GM10248 (cell line): ENCODE results near the gene HIVEP1.

Experiments used
- CTCF ChIA-PET: fragments of 300-600 bp; sonication (Branson Sonifier 250); formaldehyde crosslinking; extraction: SDS; loops from one replicate; lab custom pipeline; 2021; ENCODE audit warnings: antibody characterized with exemption; lab: Yijun Ruan, JAX
- POLR2A ChIA-PET: fragments of 350-650 bp; sonication (Branson Sonifier 250); formaldehyde crosslinking; extraction: SDS; loops from one replicate; lab custom pipeline; 2020; ENCODE audit warnings: antibody characterized with exemption; lab: Yijun Ruan, JAX
- DNase-seq: peaks from one replicate; pipeline ENCODE4 v3.0.0; 2012; ENCODE audit errors: extremely low spot score
- CTCF ChIP-seq: IDR thresholded peaks from 2 replicates; pipeline ENCODE4 v1.5.1; 2012; ENCODE audit warnings: mild to moderate bottlenecking, low read depth; ENCODE audit errors: extremely low read depth, missing control alignments, control extremely low read depth

HIVEP1 gene

GRCh38 chr6:12022481-12022880, 10.4 kb downstream of the HIVEP1 start:
- ChIA-PET CTCF (interaction anchor here (1.0 to 1.8 kb wide), 5 partner anchors 9 to 211 kb away, joined by 3 read pairs; no protein-coding TSS in a partner anchor), POLR2A (no interaction called here)
- DNase-seq, result no peak
- no peak for TF ChIP-seq CTCF

GRCh38 chr6:12022953-12023388, 10.9 kb downstream of the HIVEP1 start:
- ChIA-PET POLR2A (no interaction called here), CTCF (interaction anchor here (1.0 to 1.8 kb wide), 4 partner anchors 10 to 211 kb away, joined by 3 read pairs; no protein-coding TSS in a partner anchor)
- TF ChIP-seq CTCF, result no peak
- no peak for DNase-seq

GRCh38 chr6:12024216-12024615, 12.1 kb downstream of the HIVEP1 start:
- CTCF ChIA-PET, result interaction anchor here (1.8 kb wide), 1 partner anchor 15 kb away, joined by 3 read pairs; no protein-coding TSS in a partner anchor

GRCh38 chr6:12024699-12025434, 12.8 kb downstream of the HIVEP1 start:
- POLR2A ChIA-PET, result no interaction called here
- CTCF ChIA-PET, result no interaction called here
- no peak for TF ChIP-seq CTCF
- DNase-seq, result no peak

More at GRCh38 chr6:12024216-12024615, 12.1 kb downstream of the HIVEP1 start:
- POLR2A ChIA-PET, result no interaction called here
- TF ChIP-seq CTCF, result no peak
- no peak for DNase-seq

GRCh38 chr6:12026120-12026519, 14.0 kb downstream of the HIVEP1 start:
- no peak for DNase-seq
- ChIA-PET POLR2A (no interaction called here), CTCF (no interaction called here)
- no peak for TF ChIP-seq CTCF

- no peak for DNase-seq
- CTCF ChIA-PET, result interaction anchor here (2.3 kb wide), 1 partner anchor 13 kb away, joined by 8 read pairs; no protein-coding TSS in a partner anchor
- POLR2A ChIA-PET, result no interaction called here
- no peak for TF ChIP-seq CTCF
Measured at GRCh38 chr6:12026833-12027232, 14.7 kb downstream of the HIVEP1 start.
